ENCODE measurements around the gene ZYG11A. TPM values are rescaled to one million over a fixed set of nuclear protein-coding genes. Genes with fewer than 3 reads are reported as not detected.

The ZYG11A gene
- total RNA-seq, 1 experiment from 2014 or later, result 0.36 TPM

GRCh38 chr1:52904208-52904926 lies 61.8 kb downstream of the ZYG11A start:
- ChIA-PET POLR2A (interaction anchor here (0.6 kb wide), 1 partner anchor 18 kb away, joined by 3 read pairs; no protein-coding TSS in a partner anchor), CTCF (interaction anchor here (0.8 kb wide), 1 partner anchor 109 kb away, joined by 10 read pairs; no protein-coding TSS in a partner anchor)
- 0 out of 2 replicates have a peak, but pooled peaks have one; percentile 16 for ATAC-seq
- no peaks in the 10 kb centered on the region for H3K36me3 ChIP-seq (ENCODE audit: control insufficient read depth, insufficient read depth, low read length)
- BruUV-seq (replicated peaks), result no TSS peak
- in situ Hi-C loops (cut with HindIII; ENCODE audit: low pct_unique_long_range_greater_than_20kb, low sequenced_read_pairs) (no loop called here), intact Hi-C loops (cut with micrococcal nuclease; ENCODE audit: unreplicated experiment) (loop anchor here (10.0 kb wide), 1 partner anchor 280 kb away; no protein-coding TSS in a partner anchor)
- H3K9me3 ChIP-seq (ENCODE audit: control insufficient read depth, insufficient read depth, low read depth, low read length), result no peaks in the 10 kb centered on the region
- no peaks in the 10 kb centered on the region for H3K4me1 ChIP-seq (ENCODE audit: control insufficient read depth, insufficient read depth, low read length)
- no peak for TF ChIP-seq REST (IDR thresholded peaks at IDR 0.05; ENCODE audit: insufficient read depth in 1 of 2, low read depth in 2 of 2, low read length in 1 of 2)
- no peak for TF ChIP-seq CTCF (IDR thresholded peaks at IDR 0.05)
- TF ChIP-seq SIN3A (IDR thresholded peaks at IDR 0.05; ENCODE audit: borderline replicate concordance, insufficient read depth, low read depth, low read length), result no peak
- TF ChIP-seq TCF7L2 (IDR thresholded peaks at IDR 0.05; ENCODE audit: low read depth, low read length), result no peak
- TF ChIP-seq POLR2AphosphoS5 (IDR thresholded peaks at IDR 0.05; ENCODE audit: low read depth, low read length), result no peak
- H3K4me3 ChIP-seq (ENCODE audit: low read depth in 2 of 2, low read length in 2 of 2), result no peak overlapping the region
- no peak for DNase-seq (ENCODE audit: low read depth, low spot score)
- no peaks in the 10 kb centered on the region for H3K27me3 ChIP-seq (ENCODE audit: control insufficient read depth, insufficient read depth, low read length)
- H3K27ac ChIP-seq (ENCODE audit: low read length), result no peak overlapping the region

- BruUV-seq (replicated peaks), result no TSS peak
- peak; percentile 82 for ATAC-seq
- ChIA-PET POLR2A (interaction anchor here (0.6 kb wide), 1 partner anchor 19 kb away, joined by 3 read pairs; no protein-coding TSS in a partner anchor), CTCF (interaction anchor here (0.8 kb wide), 1 partner anchor 108 kb away, joined by 10 read pairs; no protein-coding TSS in a partner anchor)
- intact Hi-C loops (cut with micrococcal nuclease; ENCODE audit: unreplicated experiment), result loop anchor here (10.0 kb wide), 1 partner anchor 280 kb away; no protein-coding TSS in a partner anchor
- H3K36me3 ChIP-seq (ENCODE audit: control insufficient read depth, insufficient read depth, low read length), result no peaks in the 10 kb centered on the region
- H3K4me3 ChIP-seq (ENCODE audit: low read depth in 2 of 2, low read length in 2 of 2), result no peak overlapping the region
- no peaks in the 10 kb centered on the region for H3K27me3 ChIP-seq (ENCODE audit: control insufficient read depth, insufficient read depth, low read length)
- H3K4me1 ChIP-seq (ENCODE audit: control insufficient read depth, insufficient read depth, low read length), result no peaks in the 10 kb centered on the region
- no peaks in the 10 kb centered on the region for H3K9me3 ChIP-seq (ENCODE audit: control insufficient read depth, insufficient read depth, low read depth, low read length)
- no peak for DNase-seq (ENCODE audit: low read depth, low spot score)
- TF ChIP-seq SIN3A (IDR thresholded peaks at IDR 0.05; ENCODE audit: borderline replicate concordance, insufficient read depth, low read depth, low read length) (no peak), CTCF (IDR thresholded peaks at IDR 0.05) (peak; percentile 74)
- no peak overlapping the region for H3K27ac ChIP-seq (ENCODE audit: low read length)
- in situ Hi-C loops (cut with HindIII; ENCODE audit: low pct_unique_long_range_greater_than_20kb, low sequenced_read_pairs), result no loop called here
Measured at GRCh38 chr1:52904927-52905698, 62.6 kb downstream of the ZYG11A start.

All from Panc1 (cell line).